Hepatocyte (in vitro differentiated cells): ENCODE results near the gene MAX. TPM values are rescaled to one million over a fixed set of nuclear protein-coding genes. Genes with fewer than 3 reads are reported as not detected.

Source experiments
- DNase-seq: peaks from one replicate; pipeline ENCODE4 v3.0.0-alpha.2; 2016; ENCODE audit warnings: low spot score
- H2AFZ ChIP-seq: fragments of 200-600 bp; sonication (generic); 2 replicates; pipeline ENCODE4 v1.6.0; 2016; ENCODE audit warnings: antibody characterized with exemption, mild to moderate bottlenecking
- H3K27ac ChIP-seq: fragments of 200-600 bp; sonication (generic); 2 replicates; pipeline ENCODE4 v1.5.1; 2016; ENCODE audit warnings: mild to moderate bottlenecking
- H3K27me3 ChIP-seq: fragments of 200-600 bp; sonication (generic); 2 replicates; pipeline ENCODE4 v1.6.1; 2016
- H3K36me3 ChIP-seq: fragments of 200-600 bp; sonication (generic); replicated peaks from 2 replicates; pipeline ENCODE4 v1.5.1; 2016; ENCODE audit warnings: low read depth; ENCODE audit not compliant: insufficient read depth
- H3K4me1 ChIP-seq: fragments of 200-600 bp; sonication (generic); 2 replicates; pipeline ENCODE4 v1.5.1; 2016; ENCODE audit warnings: mild to moderate bottlenecking, moderate library complexity; ENCODE audit not compliant: insufficient read depth
- H3K4me2 ChIP-seq: fragments of 200-600 bp; sonication (generic); 2 replicates; pipeline ENCODE4 v1.6.0; 2016
- H3K4me3 ChIP-seq: fragments of 200-600 bp; sonication (generic); 2 replicates; pipeline ENCODE4 v1.5.1; 2016; ENCODE audit warnings: mild to moderate bottlenecking
- H3K79me2 ChIP-seq: fragments of 200-600 bp; sonication (generic); 2 replicates; pipeline ENCODE4 v1.6.0; 2017; ENCODE audit warnings: mild to moderate bottlenecking
- H3K9me2 ChIP-seq: fragments of 200-600 bp; sonication (generic); replicated peaks from 2 replicates; pipeline ENCODE4 v1.6.0; 2017; ENCODE audit warnings: mild to moderate bottlenecking; ENCODE audit not compliant: insufficient read depth
- H3K9me3 ChIP-seq: fragments of 200-600 bp; sonication (generic); 2 replicates; pipeline ENCODE4 v1.5.1; 2016; ENCODE audit warnings: low read depth, mild to moderate bottlenecking
- H4K20me1 ChIP-seq: fragments of 200-600 bp; sonication (generic); 2 replicates; pipeline ENCODE4 v1.6.0; 2016; ENCODE audit warnings: mild to moderate bottlenecking; ENCODE audit not compliant: insufficient read depth, poor library complexity, severe bottlenecking
- CTCF ChIP-seq: fragments of 200-600 bp; sonication (generic); IDR thresholded peaks from 2 replicates; pipeline ENCODE4 v1.5.1; 2016; ENCODE audit warnings: antibody characterized with exemption, mild to moderate bottlenecking; ENCODE audit not compliant: poor library complexity
- EZH2 ChIP-seq: fragments of 200-600 bp; sonication (generic); IDR thresholded peaks from 2 replicates; pipeline ENCODE4 v1.6.1; 2016; ENCODE audit warnings: antibody characterized with exemption, mild to moderate bottlenecking, borderline replicate concordance
- EZH2phosphoT487 ChIP-seq: fragments of 200-600 bp; sonication (generic); IDR thresholded peaks from one replicate; pipeline ENCODE4 v1.6.1; 2018; ENCODE audit warnings: antibody characterized with exemption, mild to moderate bottlenecking, low read depth, moderate library complexity; ENCODE audit not compliant: unreplicated experiment, severe bottlenecking
- WGBS: methylation state at CpG from one replicate; pipeline ENCODE4 v1.1.6; 2016; ENCODE audit warnings: low lambda C conversion rate; ENCODE audit errors: missing lambda C conversion rate; 5-methylcytosine and 5-hydroxymethylcytosine counted together
- polyA plus RNA-seq: library from polyadenylated mRNA; unstranded; fragments of >200 nt; fragmentation: Nextera tagmentation; extraction: Ambion mirVana; gene quantifications from 2 replicates; pipeline ENCODE4 v1.2.1, GENCODE V29; 2016
- total RNA-seq: library from RNA; depleted of rRNA; stranded (reverse); fragments of >200 nt; gene quantifications from 2 replicates; pipeline ENCODE4 v1.2.3, GENCODE V29; 2014

Gene MAX
- total and polyA plus RNA-seq, 2 experiments from 2014 or later = 53.5 to 86.5 TPM

GRCh38 chr14:65079768-65080167, 22.5 kb downstream of the MAX start:
- Histone ChIP-seq H3K4me1 (peaks cover 30% of the 10 kb centered on the region), H2AFZ (no peak overlapping the region), H3K27ac (peak overlapping the region; percentile 95), H3K4me2 (no peak overlapping the region), H3K9me2 (no peaks in the 10 kb centered on the region), H3K79me2 (peaks cover 71% of the 10 kb centered on the region), H3K36me3 (peaks cover 5% of the 10 kb centered on the region), H3K4me3 (no peak overlapping the region), H4K20me1 (no peaks in the 10 kb centered on the region), H3K27me3 (no peaks in the 10 kb centered on the region), H3K9me3 (no peaks in the 10 kb centered on the region)
- WGBS = 81% methylated on average over 5 of the region's 5 CpGs
- TF ChIP-seq EZH2 = no peak
- no peak for TF ChIP-seq EZH2phosphoT487
- no peak for TF ChIP-seq CTCF
- no peak for DNase-seq

GRCh38 chr14:65079201-65079600, 23.1 kb downstream of the MAX start:
- WGBS = 94% methylated on average over 6 of the region's 6 CpGs
- no peaks in the 10 kb centered on the region for H4K20me1 ChIP-seq
- peaks cover 65% of the 10 kb centered on the region for H3K79me2 ChIP-seq
- H3K4me1 ChIP-seq = peaks cover 30% of the 10 kb centered on the region
- DNase-seq = no peak
- peak overlapping the region; percentile 95 for H3K27ac ChIP-seq
- peaks cover 5% of the 10 kb centered on the region for H3K36me3 ChIP-seq
- H3K4me2 ChIP-seq = no peak overlapping the region
- no peak overlapping the region for H3K4me3 ChIP-seq
- no peak for TF ChIP-seq CTCF
- H3K27me3 ChIP-seq = no peaks in the 10 kb centered on the region
- no peak overlapping the region for H2AFZ ChIP-seq
- H3K9me3 ChIP-seq = no peaks in the 10 kb centered on the region
- no peaks in the 10 kb centered on the region for H3K9me2 ChIP-seq

- DNase-seq = no peak
- H3K79me2 ChIP-seq = peaks cover 49% of the 10 kb centered on the region
- peaks cover 5% of the 10 kb centered on the region for H3K36me3 ChIP-seq
- 93% methylated on average over 2 of the region's 2 CpGs for WGBS
- H3K9me3 ChIP-seq = no peaks in the 10 kb centered on the region
- no peaks in the 10 kb centered on the region for H3K9me2 ChIP-seq
- H2AFZ ChIP-seq = no peak overlapping the region
- no peak overlapping the region for H3K4me2 ChIP-seq
- no peaks in the 10 kb centered on the region for H3K27me3 ChIP-seq
- no peaks in the 10 kb centered on the region for H4K20me1 ChIP-seq
- H3K4me1 ChIP-seq = peaks cover 45% of the 10 kb centered on the region
- no peak overlapping the region for H3K27ac ChIP-seq
- H3K4me3 ChIP-seq = no peak overlapping the region
- TF ChIP-seq EZH2phosphoT487 = no peak
- no peak for TF ChIP-seq CTCF
These were observed 25.0 kb downstream of the MAX start for GRCh38 chr14:65077318-65077717.
